Osteocyte (in vitro differentiated cells): ENCODE results near the gene ARHGAP12. TPM values are rescaled to one million over a fixed set of nuclear protein-coding genes. Genes with fewer than 3 reads are reported as not detected.

ENCODE experiments used
- DNase-seq: peaks from one replicate; pipeline ENCODE4 v3.0.0; 2021; ENCODE audit warnings: mixed read lengths; ENCODE audit not compliant: unreplicated experiment; ENCODE audit errors: extremely low spot score
- H3K27ac Mint-ChIP-seq: one replicate; pipeline ENCODE4 v1.8.0; 2021; ENCODE audit warnings: mild to moderate bottlenecking, mixed read lengths; ENCODE audit not compliant: unreplicated experiment
- H3K27me3 Mint-ChIP-seq: one replicate; pipeline ENCODE4 v1.8.0; 2021; ENCODE audit warnings: mixed read lengths; ENCODE audit not compliant: unreplicated experiment
- H3K36me3 Mint-ChIP-seq: one replicate; pipeline ENCODE4 v1.8.0; 2021; ENCODE audit warnings: mixed read lengths; ENCODE audit not compliant: unreplicated experiment
- H3K4me1 Mint-ChIP-seq: one replicate; pipeline ENCODE4 v1.8.0; 2021; ENCODE audit warnings: mixed read lengths; ENCODE audit not compliant: unreplicated experiment
- H3K4me3 Mint-ChIP-seq: one replicate; pipeline ENCODE4 v1.8.0; 2021; ENCODE audit warnings: mild to moderate bottlenecking, moderate library complexity, mixed read lengths; ENCODE audit not compliant: unreplicated experiment
- H3K9me3 Mint-ChIP-seq: one replicate; pipeline ENCODE4 v1.8.0; 2021; ENCODE audit warnings: mixed read lengths; ENCODE audit not compliant: unreplicated experiment
- CTCF ChIP-seq: fragments of 200-600 bp; sonication (generic); IDR thresholded peaks from 2 replicates; pipeline ENCODE4 v1.5.0; 2021; ENCODE audit warnings: antibody characterized with exemption, mild to moderate bottlenecking, moderate library complexity
- total RNA-seq: library from RNA; stranded (reverse); gene quantifications from 2 replicates; pipeline ENCODE4 v1.2.1, GENCODE V29; 2021

Gene ARHGAP12
- total RNA-seq, 1 donor from 2014 or later, result 18.8 TPM

GRCh38 chr10:31823358-31823757 lies 105.3 kb downstream of the ARHGAP12 start:
- H3K27ac Mint-ChIP-seq, result no peak overlapping the region
- no peaks in the 10 kb centered on the region for H3K27me3 Mint-ChIP-seq
- H3K9me3 Mint-ChIP-seq, result no peaks in the 10 kb centered on the region
- H3K4me3 Mint-ChIP-seq, result no peak overlapping the region
- H3K36me3 Mint-ChIP-seq, result peaks cover 29% of the 10 kb centered on the region
- DNase-seq, result no peak
- TF ChIP-seq CTCF, result no peak
- H3K4me1 Mint-ChIP-seq, result peaks cover 6% of the 10 kb centered on the region

- peaks cover 6% of the 10 kb centered on the region for H3K4me1 Mint-ChIP-seq
- no peak for TF ChIP-seq CTCF
- no peaks in the 10 kb centered on the region for H3K27me3 Mint-ChIP-seq
Measured at GRCh38 chr10:31822616-31823318, 105.9 kb downstream of the ARHGAP12 start.

GRCh38 chr10:31822150-31822549 lies 106.5 kb downstream of the ARHGAP12 start:
- TF ChIP-seq CTCF, result no peak
- Mint-ChIP-seq H3K4me1 (peaks cover 6% of the 10 kb centered on the region), H3K4me3 (no peak overlapping the region), H3K36me3 (peaks cover 33% of the 10 kb centered on the region), H3K27me3 (no peaks in the 10 kb centered on the region), H3K27ac (no peak overlapping the region), H3K9me3 (no peaks in the 10 kb centered on the region)
- DNase-seq, result no peak

More at GRCh38 chr10:31822616-31823318, 105.9 kb downstream of the ARHGAP12 start:
- Mint-ChIP-seq H3K4me3 (no peak overlapping the region), H3K27ac (no peak overlapping the region), H3K9me3 (no peaks in the 10 kb centered on the region), H3K36me3 (peaks cover 29% of the 10 kb centered on the region)
- no peak for DNase-seq

GRCh38 chr10:31820778-31821369 lies 107.8 kb downstream of the ARHGAP12 start:
- H3K4me1 Mint-ChIP-seq, result peaks cover 13% of the 10 kb centered on the region
- no peak for TF ChIP-seq CTCF

GRCh38 chr10:31820096-31820495 lies 108.5 kb downstream of the ARHGAP12 start:
- no peak for TF ChIP-seq CTCF
- no peak overlapping the region for H3K4me3 Mint-ChIP-seq
- H3K9me3 Mint-ChIP-seq, result no peaks in the 10 kb centered on the region
- DNase-seq, result no peak
- no peak overlapping the region for H3K27ac Mint-ChIP-seq
- H3K27me3 Mint-ChIP-seq, result no peaks in the 10 kb centered on the region
- H3K36me3 Mint-ChIP-seq, result peaks cover 21% of the 10 kb centered on the region
- H3K4me1 Mint-ChIP-seq, result peaks cover 13% of the 10 kb centered on the region

More at GRCh38 chr10:31820778-31821369, 107.8 kb downstream of the ARHGAP12 start:
- Mint-ChIP-seq H3K27ac (no peak overlapping the region), H3K27me3 (no peaks in the 10 kb centered on the region), H3K9me3 (no peaks in the 10 kb centered on the region), H3K36me3 (peaks cover 27% of the 10 kb centered on the region), H3K4me3 (no peak overlapping the region)
- DNase-seq, result no peak
